ENCODE measurements around the gene ACO2.
"Not testable (repeated sequence)": the region's sequence is repeated elsewhere in the genome, so short reads cannot be mapped to it uniquely, and the experiment has no call there.

ACO2 gene

GRCh38 chr22:41543854-41544670 lies 75.1 kb downstream of the ACO2 start, which contains the start of gene POLR3H:
TSS of gene POLR3H (minus strand) at chr22:41544470. CDS start at chr22:41544101, 369 bp downstream.
- peak; percentile 92 for DNase-seq

DNA sequence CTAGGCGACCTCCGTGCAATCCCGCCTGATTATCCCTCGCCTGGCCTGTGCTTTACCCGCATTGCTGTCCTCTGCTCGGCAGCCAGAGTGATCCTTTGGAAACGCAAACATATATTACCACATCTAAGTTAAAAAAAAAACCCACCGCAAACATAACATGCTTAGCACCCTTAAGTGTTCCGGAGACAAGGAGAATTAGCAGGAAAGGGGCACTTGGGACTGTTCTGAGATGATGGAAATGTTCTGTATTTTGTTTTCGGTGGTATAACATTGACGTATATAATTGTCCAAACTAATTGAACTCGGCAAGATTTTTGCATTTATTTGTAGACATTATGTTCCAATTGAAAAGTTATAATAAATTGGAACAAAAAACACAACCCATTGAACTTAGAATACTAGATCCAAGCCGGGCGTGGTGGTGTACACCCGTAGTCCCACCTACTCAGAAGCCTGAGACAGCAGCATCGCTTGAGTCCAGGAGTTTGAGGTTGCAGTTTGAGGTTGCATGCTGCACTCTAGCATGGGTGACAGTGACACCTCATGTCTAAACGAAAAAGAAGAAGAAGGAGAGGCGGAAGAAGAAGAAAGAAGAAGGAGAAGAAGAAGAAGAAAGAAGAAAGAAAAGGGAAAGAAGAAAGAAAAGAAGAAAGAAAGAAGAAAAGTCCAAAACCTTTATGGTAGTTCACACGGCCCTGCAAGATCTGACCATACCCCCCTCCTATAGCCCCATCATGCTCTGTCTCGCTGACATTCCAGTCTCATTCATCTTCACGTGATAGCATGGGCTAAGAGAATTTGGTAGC lies 76.0 kb downstream of the ACO2 start:
- DNase-seq, result no peak

GRCh38 chr22:41548830-41549211 lies 79.9 kb downstream of the ACO2 start:
- DNase-seq, result no peak

- DNase-seq, result no peak
These were observed 82.1 kb downstream of the ACO2 start for GRCh38 chr22:41550952-41551491.

DNA sequence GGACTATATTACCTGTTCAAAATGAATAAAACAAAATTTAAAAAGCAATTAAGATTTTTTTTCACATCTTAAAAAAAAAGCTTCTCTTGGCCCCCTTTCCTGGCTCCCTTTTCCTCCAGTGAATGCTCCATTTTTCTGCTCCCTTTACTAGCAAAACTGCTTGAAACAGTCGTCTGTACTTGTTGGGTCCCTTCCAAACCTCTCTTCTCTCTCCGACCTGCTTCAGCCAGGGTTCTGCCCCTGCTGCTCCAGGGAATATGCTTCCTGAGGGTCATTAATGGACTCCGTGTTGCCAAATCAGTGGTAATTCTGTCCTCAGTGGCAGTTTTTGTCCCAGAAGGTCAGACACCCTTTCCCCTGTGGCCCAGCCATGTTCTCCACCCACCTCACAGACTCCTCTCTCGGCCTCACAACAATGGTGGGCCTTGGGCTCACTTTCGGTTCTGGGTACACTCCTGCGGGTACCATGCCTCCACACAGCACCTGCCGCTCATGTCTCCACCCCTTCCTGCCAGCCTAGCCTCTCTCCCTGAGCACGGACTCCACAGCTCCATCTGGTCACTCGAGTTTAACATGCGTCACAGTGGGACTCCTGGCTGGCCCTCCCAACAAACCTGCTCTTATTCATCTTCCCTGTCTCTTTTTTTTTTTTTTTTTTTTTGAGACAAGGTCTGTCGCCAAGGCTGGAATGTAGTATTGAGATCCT lies 83.1 kb downstream of the ACO2 start:
- no peak for DNase-seq

- no peak for DNase-seq
These were observed 86.5 kb downstream of the ACO2 start for GRCh38 chr22:41555325-41555982.

GRCh38 chr22:41556561-41556960 lies 87.6 kb downstream of the ACO2 start:
- no peak for DNase-seq

DNA sequence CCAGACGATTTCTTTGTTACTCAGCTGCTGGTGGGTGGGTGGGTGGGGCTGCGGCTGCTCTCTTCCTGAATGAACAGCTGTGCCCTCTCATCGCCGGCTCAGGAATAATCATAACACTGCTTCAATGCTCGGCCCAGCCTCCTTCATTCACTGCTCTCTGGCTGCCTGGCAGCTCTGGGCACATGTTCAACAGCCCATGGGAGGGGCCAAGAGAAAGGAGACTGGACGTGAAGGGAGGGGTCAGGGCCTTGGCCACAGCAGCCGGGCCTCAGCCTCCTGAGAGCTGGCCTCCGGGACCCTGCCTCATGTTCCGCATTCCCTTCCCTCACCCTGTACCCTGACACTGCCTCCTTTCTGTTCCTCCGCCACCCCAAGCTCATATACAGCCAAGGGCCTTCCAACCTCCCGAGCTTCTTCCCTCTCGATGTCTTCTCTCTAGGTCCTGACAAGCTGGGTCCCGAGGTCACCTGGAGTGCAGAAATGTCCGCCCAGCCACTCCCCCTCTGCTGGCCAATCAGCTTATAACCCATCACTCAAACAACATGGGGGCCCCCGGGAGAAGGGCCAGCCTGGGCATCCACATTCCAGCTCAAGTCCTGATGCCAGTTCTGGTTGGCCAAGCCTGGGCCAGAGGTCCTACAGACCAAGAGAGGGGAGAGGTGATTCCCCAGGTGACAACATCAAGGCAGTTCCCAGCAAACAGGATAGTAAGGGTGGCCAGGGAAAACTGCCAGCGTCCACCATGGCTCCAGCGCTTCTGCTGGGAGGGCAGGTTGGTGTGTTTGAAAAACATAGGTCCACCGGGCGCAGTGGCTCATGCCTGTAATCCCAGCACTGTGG lies 88.7 kb downstream of the ACO2 start:
- no peak for DNase-seq

GRCh38 chr22:41558241-41558630 lies 89.3 kb downstream of the ACO2 start:
- not testable (repeated sequence) for DNase-seq

DNA sequence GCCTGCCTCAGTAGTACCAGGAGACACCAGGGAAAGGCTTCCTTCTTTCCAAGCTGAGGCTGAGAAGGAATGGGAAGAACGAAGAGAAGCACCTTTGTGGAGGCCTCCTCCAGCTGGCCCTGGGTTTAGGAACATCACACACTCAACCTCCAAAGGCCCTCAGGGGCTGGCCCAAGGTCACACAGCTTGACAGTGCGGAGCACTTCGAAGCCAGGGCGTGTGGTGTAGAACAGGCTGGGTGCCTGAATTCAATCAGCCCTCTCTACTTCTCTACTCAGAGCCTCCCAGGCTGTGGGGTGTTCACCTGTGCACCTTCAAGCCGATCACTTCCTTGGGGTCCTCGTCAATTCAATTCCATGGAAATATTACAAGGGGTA lies 91.2 kb downstream of the ACO2 start:
- no peak for DNase-seq

DNA sequence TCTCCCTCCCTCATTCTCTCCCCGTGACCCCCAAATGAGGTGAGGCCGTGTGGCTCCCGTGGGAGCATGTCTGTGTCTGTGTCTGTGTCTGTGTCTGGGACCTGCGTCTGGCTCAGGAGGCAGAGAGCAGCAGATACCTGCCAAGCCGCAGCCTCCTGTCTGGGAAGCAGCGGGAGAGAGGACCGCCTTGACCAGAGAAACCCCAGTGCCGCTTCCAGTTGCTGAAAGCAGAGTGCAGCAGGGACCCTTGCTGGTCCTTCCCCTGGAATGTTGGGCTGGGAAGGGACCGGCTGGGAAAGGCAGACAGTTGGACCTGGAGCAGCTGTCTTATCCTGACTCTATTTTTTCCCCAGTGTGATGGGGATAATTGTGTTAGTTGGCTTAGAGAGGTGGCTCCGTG lies 92.4 kb downstream of the ACO2 start:
- DNase-seq, result no peak

DNA sequence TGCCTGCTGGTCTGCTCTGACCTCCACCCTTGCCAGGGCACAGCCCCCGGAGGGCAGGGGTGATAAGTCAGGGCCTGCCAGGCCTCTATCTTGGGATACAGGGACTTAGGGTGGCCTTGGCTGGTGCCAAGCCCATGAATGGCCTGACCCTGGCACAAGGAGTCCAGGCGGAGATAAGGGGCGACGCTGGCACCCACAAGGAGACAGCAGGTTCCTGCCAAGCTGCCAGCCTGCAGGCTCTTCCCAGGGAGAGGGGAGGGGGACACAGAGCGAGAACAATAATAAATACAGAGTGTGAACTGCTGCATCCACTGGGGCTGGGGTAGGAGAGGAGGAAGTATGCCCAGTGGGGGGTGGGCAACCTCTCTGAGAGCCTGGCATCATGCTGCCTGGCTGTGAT lies 92.9 kb downstream of the ACO2 start:
- DNase-seq, result no peak

DNA sequence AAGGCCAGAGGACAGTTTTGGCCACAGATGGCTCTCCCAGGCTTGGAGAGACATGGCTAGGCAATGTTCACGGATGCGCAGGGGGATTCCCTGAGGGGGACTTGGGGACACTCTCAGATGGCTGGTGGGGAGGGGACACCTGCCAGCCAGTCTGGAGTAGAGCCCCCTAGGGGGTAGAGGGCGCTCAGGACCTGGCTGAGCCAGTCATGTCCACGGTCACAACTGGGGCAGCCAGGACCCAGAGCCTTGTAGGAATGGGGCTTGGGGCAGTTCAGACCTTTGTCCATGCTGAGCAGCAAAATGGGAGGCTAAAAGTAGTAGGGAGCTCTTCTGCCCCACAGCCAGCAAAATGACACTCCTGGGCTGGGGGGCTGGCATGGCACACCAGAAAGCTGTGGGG lies 93.5 kb downstream of the ACO2 start:
- DNase-seq, result no peak

DNA sequence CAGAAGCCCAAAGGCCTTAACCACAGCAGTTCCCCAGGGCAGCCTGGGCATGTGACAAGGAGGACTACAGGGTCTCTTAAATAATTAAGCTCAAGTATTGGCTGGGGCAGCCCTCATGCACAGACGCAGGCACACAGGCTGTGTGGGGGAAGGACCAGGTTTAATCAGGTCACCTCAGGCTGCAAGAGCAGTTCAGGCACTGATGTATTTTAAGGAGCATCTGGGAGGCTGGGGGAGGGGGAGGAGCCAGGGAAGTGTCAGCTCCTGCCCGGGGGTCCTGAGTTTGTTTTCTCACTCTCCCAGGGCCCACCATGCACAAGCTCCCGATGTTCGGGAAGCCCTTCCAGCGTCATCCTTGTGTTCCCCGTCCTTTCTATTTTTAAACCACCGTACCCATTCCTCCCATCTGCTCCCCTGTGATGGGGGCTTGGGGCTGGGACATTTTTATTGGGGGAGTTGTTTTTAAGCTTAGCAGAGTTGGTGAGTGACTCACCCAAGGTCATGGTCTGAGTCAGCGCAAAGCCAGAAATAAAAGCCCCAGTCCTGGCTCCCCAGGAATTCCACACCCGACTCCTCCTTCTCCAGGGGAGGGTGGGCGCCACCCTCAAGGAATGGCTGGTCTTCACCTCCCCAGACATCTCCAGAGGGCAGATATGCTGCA lies 94.3 kb downstream of the ACO2 start:
- no peak for DNase-seq

GRCh38 chr22:41564563-41564962 lies 95.6 kb downstream of the ACO2 start:
- no peak for DNase-seq

DNA sequence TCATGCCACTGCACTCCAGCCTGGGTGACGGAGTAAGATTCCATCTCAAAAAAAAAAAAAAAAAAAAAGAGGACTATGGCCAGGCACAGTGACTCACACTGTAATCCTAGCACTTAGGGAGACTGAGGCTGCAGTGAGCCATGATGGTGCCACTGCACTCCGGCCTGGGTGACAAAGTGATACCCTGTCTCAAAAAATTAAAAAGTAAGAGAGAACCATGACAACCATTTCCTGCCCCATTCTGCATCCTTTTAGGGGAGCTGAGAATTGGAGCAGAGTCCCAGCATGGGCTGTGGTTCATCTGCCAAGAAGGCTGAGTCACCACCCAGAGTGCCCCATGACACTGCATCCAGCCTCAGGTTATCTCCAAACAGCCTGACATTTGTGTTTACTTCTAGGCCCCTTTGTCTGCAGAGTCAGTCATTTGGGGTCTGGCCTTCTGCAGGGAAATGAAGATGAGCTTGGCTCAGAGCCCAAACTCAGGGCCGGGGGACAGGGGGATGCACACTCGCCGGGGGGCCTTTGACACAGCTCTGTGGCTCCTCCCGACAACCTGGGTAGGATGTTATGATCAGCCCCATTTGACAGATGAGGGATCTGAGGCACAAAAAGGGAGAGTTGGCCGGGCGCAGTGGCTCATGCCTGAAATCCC lies 96.6 kb downstream of the ACO2 start:
- no peak for DNase-seq

GRCh38 chr22:41567512-41567768 lies 98.5 kb downstream of the ACO2 start:
- no peak for DNase-seq

- DNase-seq, result no peak
These were observed 99.9 kb downstream of the ACO2 start for GRCh38 chr22:41568811-41569210.

- DNase-seq, result no peak
These were observed 101.3 kb downstream of the ACO2 start for GRCh38 chr22:41570221-41570620.

DNA sequence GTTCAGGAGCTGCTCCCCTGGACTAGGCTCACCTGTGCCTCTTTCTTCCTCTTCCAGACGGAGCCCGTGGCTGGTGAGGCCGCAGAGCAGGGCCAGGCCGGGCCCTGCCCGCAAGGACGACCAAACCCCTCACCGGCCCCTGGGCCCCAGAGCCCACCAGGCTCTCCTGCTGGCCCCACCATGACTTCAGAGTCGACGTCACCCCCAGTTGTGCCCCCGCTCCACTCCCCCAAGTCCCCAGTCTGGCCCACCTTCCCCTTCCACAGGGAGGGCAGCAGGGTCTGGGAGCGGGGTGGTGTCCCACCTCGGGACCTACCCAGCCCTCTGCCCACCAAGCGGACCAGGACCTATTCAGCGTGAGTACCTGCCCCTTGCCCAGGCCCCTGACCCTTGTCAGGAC lies 102.9 kb downstream of the ACO2 start:
- DNase-seq, result no peak

DNA sequence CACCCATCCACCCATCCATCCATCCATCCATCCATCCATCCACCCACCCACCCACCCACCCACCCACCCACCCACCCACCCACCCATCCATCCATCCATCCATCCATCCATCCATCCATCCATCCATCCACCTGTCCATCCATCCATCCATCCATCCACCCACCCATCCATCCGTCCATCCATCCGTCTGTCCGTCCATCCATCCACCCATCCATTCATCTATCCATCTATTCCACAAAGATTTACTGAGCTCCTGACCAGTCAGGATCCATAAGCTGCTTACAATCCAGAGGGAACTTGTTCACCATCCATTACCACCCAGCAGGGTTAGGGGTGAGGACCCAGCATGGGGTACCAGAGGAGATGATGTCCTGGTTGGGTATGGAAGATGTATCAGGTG lies 103.4 kb downstream of the ACO2 start:
- DNase-seq, result not testable (repeated sequence)

Data from NCI-H1048 (cell line).